Endothelial cell of umbilical vein (primary cell): Measurements from ENCODE around the gene PLOD2. TPM values are rescaled to one million over a fixed set of nuclear protein-coding genes. Genes with fewer than 3 reads are reported as not detected.

ENCODE experiments used
- BruUV-seq: library from RNA; stranded (reverse); fragments of 400-500 nt; replicated peaks from 2 replicates; lab custom pipeline; 2021; lab: Mats Ljungman, UMichigan
- CTCF ChIA-PET: fragments of 300-600, 350-600 bp; sonication (Branson Sonifier 250); formaldehyde crosslinking; loops from one replicate; lab custom pipeline; 2021; ENCODE audit warnings: antibody characterized with exemption, inconsistent platforms; lab: Charles Lee
- POLR2A ChIA-PET: fragments of 300-600, 350-600 bp; sonication (Branson Sonifier 250); formaldehyde crosslinking; loops from one replicate; lab custom pipeline; 2021; ENCODE audit warnings: antibody characterized with exemption, inconsistent platforms; lab: Charles Lee
- DNase-seq: peaks from one replicate; pipeline ENCODE4 v3.0.0-alpha.2; 2011; ENCODE audit warnings: low read depth, low spot score
- FAIRE-seq: peaks from 2 replicates; lab custom pipeline; 2011; peaks lifted over from hg19 to GRCh38; lab: Jason Lieb, UNC
- H2AFZ ChIP-seq: 2 replicates; pipeline ENCODE4 v1.6.0; 2012; ENCODE audit warnings: low read depth, low read length, control low read depth, inconsistent platforms
- H3K27ac ChIP-seq: 2 replicates; pipeline ENCODE4 v1.5.1; 2011; ENCODE audit warnings: low read depth, mild to moderate bottlenecking, control low read depth, low read length, moderate library complexity; ENCODE audit not compliant: insufficient read depth
- H3K27me3 ChIP-seq, 2 experiments: 2 replicates each; pipeline versions ENCODE4 v1.6.0 to v1.6.1; 2011; ENCODE audit warnings: low read length in 2 of 2, mixed read lengths in 1 of 2; ENCODE audit not compliant: control insufficient read depth in 2 of 2, insufficient read depth in 2 of 2
- H3K36me3 ChIP-seq, 2 experiments: 2 replicates in 1 of 2; 3 replicates in 1 of 2; pipeline ENCODE4 v1.5.1; 2011; ENCODE audit warnings: low read length in 2 of 2, mild to moderate bottlenecking in 1 of 2, moderate library complexity in 1 of 2; ENCODE audit not compliant: control insufficient read depth in 2 of 2, insufficient read depth in 2 of 2; ENCODE audit errors: extremely low read depth in 1 of 2
- H3K4me1 ChIP-seq: 3 replicates; pipeline ENCODE4 v1.5.1; 2011; ENCODE audit warnings: mild to moderate bottlenecking, low read length; ENCODE audit not compliant: control insufficient read depth, insufficient read depth; ENCODE audit errors: extremely low read depth
- H3K4me2 ChIP-seq: 2 replicates; pipeline ENCODE4 v1.6.1; 2011; ENCODE audit warnings: low read length, control low read depth, mixed read lengths; ENCODE audit not compliant: insufficient read depth
- H3K4me3 ChIP-seq, 3 experiments: fragments of 200-600 bp in 1 of 3; sonication (generic), shearing (Covaris generic) in 1 of 3; replicated peaks in 1 of 3; 2 replicates each; pipeline ENCODE4 v1.5.1; 2011 to 2016; ENCODE audit warnings: control low read depth in 3 of 3, low read length in 3 of 3, mild to moderate bottlenecking in 2 of 3, inconsistent platforms in 1 of 3, low read depth in 1 of 3, moderate library complexity in 1 of 3; ENCODE audit not compliant: insufficient read depth in 1 of 3
- H3K79me2 ChIP-seq: 2 replicates; pipeline ENCODE4 v1.6.0; 2012; ENCODE audit warnings: low read length, inconsistent platforms; ENCODE audit not compliant: control insufficient read depth, insufficient read depth
- H3K9ac ChIP-seq: replicated peaks from 2 replicates; pipeline ENCODE3; 2011; ENCODE audit warnings: low read length, control low read depth; ENCODE audit not compliant: insufficient read depth; ENCODE audit errors: extremely low read depth
- H3K9me1 ChIP-seq: replicated peaks from 3 replicates; pipeline ENCODE4 v1.6.0; 2011; ENCODE audit warnings: mild to moderate bottlenecking, low read length; ENCODE audit not compliant: control insufficient read depth, insufficient read depth; ENCODE audit errors: extremely low read depth
- H3K9me3 ChIP-seq: replicated peaks from 2 replicates; pipeline ENCODE4 v1.5.1; 2012; ENCODE audit warnings: low read length, inconsistent platforms; ENCODE audit not compliant: control insufficient read depth, insufficient read depth
- H4K20me1 ChIP-seq: replicated peaks from 2 replicates; pipeline ENCODE3; 2011; ENCODE audit warnings: mild to moderate bottlenecking, low read length; ENCODE audit not compliant: control insufficient read depth, insufficient read depth; ENCODE audit errors: extremely low read depth
- EZH2 ChIP-seq: IDR thresholded peaks from 2 replicates; pipeline ENCODE4 v1.6.1; 2012; ENCODE audit warnings: borderline replicate concordance, low read depth, mild to moderate bottlenecking, moderate library complexity, low read length, inconsistent platforms; ENCODE audit not compliant: severe bottlenecking
- FOS ChIP-seq: IDR thresholded peaks from 2 replicates; pipeline ENCODE4 v1.6.1; 2011; ENCODE audit warnings: mild to moderate bottlenecking, low read length, moderate library complexity, borderline replicate concordance; ENCODE audit not compliant: insufficient read depth
- GATA2 ChIP-seq: IDR thresholded peaks from 2 replicates; pipeline ENCODE4 v1.7.0; 2011; ENCODE audit warnings: low read depth, mild to moderate bottlenecking, moderate library complexity, mixed read lengths, low read length; ENCODE audit not compliant: insufficient read length, insufficient read depth
- JUN ChIP-seq: IDR thresholded peaks from 2 replicates; pipeline ENCODE4 v1.6.1; 2011; ENCODE audit warnings: borderline replicate concordance, low read depth; ENCODE audit not compliant: insufficient read length, insufficient read depth
- MYC ChIP-seq: IDR thresholded peaks from one replicate; pipeline ENCODE4 v1.6.1; 2011; ENCODE audit warnings: mild to moderate bottlenecking, low read depth, low read length
- POLR2A ChIP-seq: IDR thresholded peaks from 2 replicates; pipeline ENCODE4 v1.6.1; 2012; ENCODE audit warnings: low read depth, mild to moderate bottlenecking, control low read depth, low read length
- POLR2AphosphoS5 ChIP-seq: IDR thresholded peaks from 2 replicates; pipeline ENCODE4 v1.6.1; 2012; ENCODE audit warnings: low read depth, mild to moderate bottlenecking, control low read depth, low read length, moderate library complexity; ENCODE audit not compliant: insufficient read depth
- dilution Hi-C: fragments of 300-500 bp; cut with MboI; formaldehyde crosslinking; loops from one replicate; pipeline ENCODE4 v1.15.0; 2019; ENCODE audit warnings: low sequenced_read_pairs; ENCODE audit not compliant: extremely low pct_ligation_motif_present
- intact Hi-C: fragments of 100-400 bp; cut with micrococcal nuclease; formaldehyde crosslinking; loops from one replicate; pipeline ENCODE4 v1.10.0; 2022
- polyA plus RNA-seq, 4 experiments: library from polyadenylated mRNA; depleted of rRNA in 3 of 4; stranded (reverse) in 3 of 4; unstranded in 1 of 4; fragments of >200 nt; gene quantifications; 2 replicates each; pipeline versions ENCODE4 v1.2.1 to v1.2.3, GENCODE V29; 2011 to 2012; ENCODE audit warnings: missing spikeins in 1 of 4
- total RNA-seq: library from RNA; stranded (reverse); gene quantifications from 2 replicates; pipeline ENCODE4 v1.2.3, GENCODE V29; 2021
- TF ChIP-seq, protein P1 (sequence below), 2 donors: IDR thresholded peaks; 1 replicate in 1 of 2; 2 replicates in 1 of 2; pipeline ENCODE4 v1.5.1; 2011; ENCODE audit warnings: low read length in 2 of 2, mild to moderate bottlenecking in 2 of 2, moderate library complexity in 2 of 2, control low read depth in 1 of 2, inconsistent platforms in 1 of 2, low read depth in 1 of 2; ENCODE audit not compliant: insufficient read depth in 1 of 2; ENCODE audit errors: extremely low read depth in 1 of 2
- TF ChIP-seq, protein P2 (sequence below): IDR thresholded peaks from 2 replicates; pipeline ENCODE4 v1.6.1; 2011; ENCODE audit not compliant: insufficient read depth, insufficient read length

Gene PLOD2
- total and polyA plus RNA-seq, 2 donors (not counting 3 experiments of a cell fraction or from before 2014, with no cell fraction given), result 36.1 to 193 TPM

DNA sequence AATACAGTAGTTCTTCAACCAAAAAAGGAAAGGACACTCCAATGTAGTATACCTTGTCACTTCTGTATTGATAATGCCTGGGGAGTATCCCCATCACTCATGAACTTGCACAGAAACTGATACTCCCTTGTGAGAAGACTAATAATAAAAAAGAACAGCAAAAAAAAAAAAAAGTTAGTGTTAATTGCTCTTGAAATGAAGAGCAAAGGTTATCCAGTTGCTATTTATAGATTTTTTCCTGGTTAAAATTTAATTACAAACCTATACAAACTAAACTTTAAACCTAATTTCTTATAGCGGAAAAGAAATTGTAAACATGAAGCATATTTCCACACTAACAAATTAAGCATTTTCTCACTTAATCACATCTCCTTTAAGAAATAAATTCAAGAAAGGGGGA lies 6.7 kb downstream of the PLOD2 start:
- intact Hi-C loops (no loop called here), dilution Hi-C loops (no loop called here)
- Histone ChIP-seq H3K79me2 (peaks cover 99% of the 10 kb centered on the region), H4K20me1 (peaks cover 2% of the 10 kb centered on the region), H3K27ac (no peak overlapping the region), H3K27me3 (no peaks in the 10 kb centered on the region), H3K9ac (no peak overlapping the region), H3K4me3 (no peak overlapping the region), H3K9me3 (no peaks in the 10 kb centered on the region), H3K36me3 (peaks cover 0 to 11% of the 10 kb centered on the region in 2 experiments), H3K4me2 (no peak overlapping the region), H2AFZ (no peak overlapping the region), H3K9me1 (no peaks in the 10 kb centered on the region), H3K4me1 (peaks cover 35% of the 10 kb centered on the region)
- ChIA-PET CTCF (no interaction called here), POLR2A (no interaction called here)
- no TSS peak for BruUV-seq
- FAIRE-seq (no peak), DNase-seq (no peak)
- TF ChIP-seq POLR2AphosphoS5 (no peak), JUN (no peak), POLR2A (no peak), GATA2 (no peak), MYC (no peak), FOS (no peak), EZH2 (no peak)
- TF ChIP-seq, protein P1, sequence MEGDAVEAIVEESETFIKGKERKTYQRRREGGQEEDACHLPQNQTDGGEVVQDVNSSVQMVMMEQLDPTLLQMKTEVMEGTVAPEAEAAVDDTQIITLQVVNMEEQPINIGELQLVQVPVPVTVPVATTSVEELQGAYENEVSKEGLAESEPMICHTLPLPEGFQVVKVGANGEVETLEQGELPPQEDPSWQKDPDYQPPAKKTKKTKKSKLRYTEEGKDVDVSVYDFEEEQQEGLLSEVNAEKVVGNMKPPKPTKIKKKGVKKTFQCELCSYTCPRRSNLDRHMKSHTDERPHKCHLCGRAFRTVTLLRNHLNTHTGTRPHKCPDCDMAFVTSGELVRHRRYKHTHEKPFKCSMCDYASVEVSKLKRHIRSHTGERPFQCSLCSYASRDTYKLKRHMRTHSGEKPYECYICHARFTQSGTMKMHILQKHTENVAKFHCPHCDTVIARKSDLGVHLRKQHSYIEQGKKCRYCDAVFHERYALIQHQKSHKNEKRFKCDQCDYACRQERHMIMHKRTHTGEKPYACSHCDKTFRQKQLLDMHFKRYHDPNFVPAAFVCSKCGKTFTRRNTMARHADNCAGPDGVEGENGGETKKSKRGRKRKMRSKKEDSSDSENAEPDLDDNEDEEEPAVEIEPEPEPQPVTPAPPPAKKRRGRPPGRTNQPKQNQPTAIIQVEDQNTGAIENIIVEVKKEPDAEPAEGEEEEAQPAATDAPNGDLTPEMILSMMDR (IDR thresholded peaks at IDR 0.05; ENCODE audit: extremely low read depth in 1 of 2, insufficient read depth in 1 of 2, low read depth in 1 of 2, low read length in 2 of 2), result no peak
- TF ChIP-seq, protein P2, sequence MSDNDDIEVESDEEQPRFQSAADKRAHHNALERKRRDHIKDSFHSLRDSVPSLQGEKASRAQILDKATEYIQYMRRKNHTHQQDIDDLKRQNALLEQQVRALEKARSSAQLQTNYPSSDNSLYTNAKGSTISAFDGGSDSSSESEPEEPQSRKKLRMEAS, result no peak
